Activated CD4-positive, alpha-beta T cell treated with anti-CD3 and anti-CD28 coated beads, Interleukin-10, Interleukin-2, amounts not matched to agents 100 ng/mL and 50 ng/mL, durations not matched to agents 16 hours and 8 hours (primary cell): ENCODE results near the gene HCST.

Source experiments
- DNase-seq: peaks from one replicate; pipeline ENCODE4 v3.0.0-alpha.2; 2020

The HCST gene

GRCh38 chr19:35901854-35902661 is at the start of gene HCST:
Gene HCST, plus strand, starts transcription at chr19:35902529. Its CDS starts 65 bp downstream, at chr19:35902594.
- DNase-seq, result peak; percentile 71

DNA sequence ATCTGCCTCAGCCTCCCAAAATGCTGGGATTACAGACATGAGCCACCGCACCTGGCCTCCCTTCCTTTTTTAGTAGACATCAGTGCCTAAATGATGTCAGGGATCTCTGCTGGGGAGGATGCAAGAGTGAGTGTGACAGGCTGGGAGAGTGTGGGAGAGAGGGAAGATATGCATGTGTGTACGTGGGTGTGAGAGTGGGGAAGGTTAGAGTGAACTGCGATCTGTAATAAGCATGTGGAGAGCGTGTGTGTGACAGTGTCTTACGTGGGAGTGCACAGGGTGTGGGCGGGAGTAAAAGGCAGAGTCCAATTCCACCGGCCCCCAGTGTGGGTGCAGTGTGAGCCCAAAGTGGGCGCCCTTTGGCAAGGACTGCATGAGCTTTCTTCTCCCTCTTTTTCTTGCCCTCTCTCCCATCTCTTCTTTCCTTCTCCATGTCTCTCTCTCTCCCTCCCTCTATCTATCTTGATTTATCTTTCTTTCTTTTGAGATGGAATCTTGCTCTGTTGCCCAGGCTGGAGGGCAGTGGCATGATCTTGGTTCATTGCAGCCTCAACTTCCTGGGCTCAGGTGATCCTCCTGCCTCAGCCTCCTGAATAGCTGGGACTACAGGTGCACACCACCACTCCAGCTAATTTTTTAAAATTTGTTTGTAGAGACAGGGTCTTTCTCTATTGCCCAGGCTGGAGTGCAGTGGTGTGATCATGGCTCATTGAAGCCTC is 49.1 kb upstream of the HCST start:
- DNase-seq, result no peak

- no peak for DNase-seq
Observed at GRCh38 chr19:35856546-35857149, 45.7 kb upstream of the HCST start, which contains the start of gene KIRREL2. Gene KIRREL2, plus strand, starts transcription at chr19:35856911. Its CDS starts 209 bp downstream, at chr19:35857120.

GRCh38 chr19:35858311-35858710 is 44.0 kb upstream of the HCST start:
- no peak for DNase-seq

- DNase-seq, result no peak
Observed at GRCh38 chr19:35859414-35859813, 42.9 kb upstream of the HCST start.

DNA sequence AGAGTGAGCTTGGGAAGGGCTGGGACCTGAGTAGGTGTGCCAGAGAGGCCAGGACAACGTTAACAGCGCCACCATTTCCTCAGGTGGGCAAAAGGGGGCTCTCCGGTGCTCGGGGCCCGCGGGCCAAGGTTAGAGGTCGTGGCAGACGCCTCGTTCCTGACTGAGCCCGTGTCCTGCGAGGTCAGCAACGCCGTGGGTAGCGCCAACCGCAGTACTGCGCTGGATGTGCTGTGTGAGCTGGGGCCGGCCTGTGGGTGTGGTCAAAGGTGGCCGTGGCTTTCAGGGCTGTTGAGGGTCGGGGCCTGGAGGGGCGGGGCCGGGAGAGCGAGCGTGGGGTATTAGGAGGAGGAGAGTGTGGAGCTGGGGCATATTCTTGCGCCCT is 41.9 kb upstream of the HCST start:
- DNase-seq, result no peak

DNA sequence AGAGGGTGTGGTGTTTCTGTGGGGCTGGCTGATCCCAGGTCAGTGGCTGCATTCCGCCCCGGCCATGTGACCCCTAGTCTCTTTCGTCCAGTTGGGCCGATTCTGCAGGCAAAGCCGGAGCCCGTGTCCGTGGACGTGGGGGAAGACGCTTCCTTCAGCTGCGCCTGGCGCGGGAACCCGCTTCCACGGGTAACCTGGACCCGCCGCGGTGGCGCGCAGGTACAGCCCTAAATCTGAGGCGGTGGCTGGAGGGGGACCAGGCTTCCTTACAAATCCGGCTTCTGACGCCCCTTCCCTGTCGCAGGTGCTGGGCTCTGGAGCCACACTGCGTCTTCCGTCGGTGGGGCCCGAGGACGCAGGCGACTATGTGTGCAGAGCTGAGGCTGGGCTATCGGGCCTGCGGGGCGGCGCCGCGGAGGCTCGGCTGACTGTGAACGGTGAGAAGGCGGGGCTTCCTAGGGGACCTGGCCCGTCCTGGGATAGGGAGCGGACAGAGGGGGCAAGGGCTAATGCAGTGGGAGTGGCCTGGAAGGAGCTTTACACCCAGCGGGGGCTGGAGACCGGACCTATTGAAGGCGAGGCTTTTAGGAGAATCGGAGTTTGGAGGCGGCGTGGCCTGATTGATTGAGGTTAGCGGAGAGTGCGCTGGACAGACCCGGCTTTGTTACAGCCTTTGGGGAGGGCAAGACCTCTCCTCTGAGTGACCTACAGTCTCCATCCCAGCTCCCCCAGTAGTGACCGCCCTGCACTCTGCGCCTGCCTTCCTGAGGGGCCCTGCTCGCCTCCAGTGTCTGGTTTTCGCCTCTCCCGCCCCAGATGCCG is 41.3 kb upstream of the HCST start:
- DNase-seq, result no peak

DNA sequence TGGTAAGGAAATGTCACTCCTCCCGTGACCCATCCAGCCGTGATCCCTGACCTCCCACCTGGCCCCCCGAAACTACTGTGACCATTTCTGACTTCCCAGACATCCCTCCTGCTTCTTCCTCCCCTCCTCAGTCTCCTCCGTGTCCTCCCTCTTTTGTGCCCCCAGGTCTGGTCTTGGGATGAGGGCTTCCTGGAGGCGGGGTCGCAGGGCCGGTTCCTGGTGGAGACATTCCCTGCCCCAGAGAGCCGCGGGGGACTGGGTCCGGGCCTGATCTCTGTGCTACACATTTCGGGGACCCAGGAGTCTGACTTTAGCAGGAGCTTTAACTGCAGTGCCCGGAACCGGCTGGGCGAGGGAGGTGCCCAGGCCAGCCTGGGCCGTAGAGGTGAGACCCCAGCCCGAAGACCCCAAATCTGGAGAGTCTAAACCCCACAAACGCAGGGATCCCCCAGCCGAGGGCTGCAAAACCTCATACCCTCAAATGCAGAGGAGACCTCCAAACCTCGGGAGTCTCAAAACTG is 40.6 kb upstream of the HCST start:
- no peak for DNase-seq

GRCh38 chr19:35862528-35862927 is 39.8 kb upstream of the HCST start:
- DNase-seq, result no peak

GRCh38 chr19:35863018-35863417 is 39.3 kb upstream of the HCST start:
- no peak for DNase-seq

GRCh38 chr19:35868172-35868822 is 34.0 kb upstream of the HCST start, which contains the start of gene APLP1:
Gene APLP1, plus strand, starts transcription at chr19:35868574. Its CDS starts 63 bp downstream, at chr19:35868637.
- peak; percentile 67 for DNase-seq

- DNase-seq, result no peak
Observed at GRCh38 chr19:35868823-35869326, 33.5 kb upstream of the HCST start.

DNA sequence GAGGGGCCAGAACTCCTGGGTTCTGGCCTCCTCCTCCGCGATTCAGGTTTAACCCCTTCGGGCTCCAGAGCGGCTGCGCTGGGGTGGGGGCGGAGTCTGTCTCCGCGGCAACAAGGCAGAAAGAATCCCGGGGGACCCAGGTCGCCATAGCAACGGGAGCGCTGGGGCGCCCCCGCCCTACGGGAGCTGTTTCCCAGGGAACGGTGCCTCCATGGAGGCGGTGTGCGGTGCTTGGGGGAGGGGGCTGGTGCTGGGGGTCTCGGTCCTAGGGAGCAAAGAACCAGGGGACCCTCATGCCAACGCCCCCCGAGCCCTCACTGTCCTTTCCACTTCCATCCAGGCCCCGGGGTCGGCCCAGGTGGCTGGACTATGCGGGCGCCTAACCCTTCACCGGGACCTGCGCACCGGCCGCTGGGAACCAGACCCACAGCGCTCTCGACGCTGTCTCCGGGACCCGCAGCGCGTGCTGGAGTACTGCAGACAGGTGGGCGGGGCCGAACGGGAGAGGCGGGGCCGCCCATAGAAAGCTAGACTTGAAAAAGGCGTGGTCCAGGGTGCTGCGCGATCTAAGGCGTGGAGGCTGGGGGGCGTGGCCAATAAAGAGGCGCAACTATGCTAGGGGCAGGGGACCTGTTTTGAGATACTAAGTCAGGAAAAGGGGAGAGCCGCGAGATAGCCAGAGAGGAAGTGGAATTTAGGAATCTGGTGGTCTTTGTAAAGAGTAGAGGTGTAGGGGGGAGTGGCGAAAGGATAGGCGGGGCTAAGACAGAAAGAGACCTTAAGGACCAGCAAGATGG is 32.8 kb upstream of the HCST start:
- DNase-seq, result peak; percentile 92

DNA sequence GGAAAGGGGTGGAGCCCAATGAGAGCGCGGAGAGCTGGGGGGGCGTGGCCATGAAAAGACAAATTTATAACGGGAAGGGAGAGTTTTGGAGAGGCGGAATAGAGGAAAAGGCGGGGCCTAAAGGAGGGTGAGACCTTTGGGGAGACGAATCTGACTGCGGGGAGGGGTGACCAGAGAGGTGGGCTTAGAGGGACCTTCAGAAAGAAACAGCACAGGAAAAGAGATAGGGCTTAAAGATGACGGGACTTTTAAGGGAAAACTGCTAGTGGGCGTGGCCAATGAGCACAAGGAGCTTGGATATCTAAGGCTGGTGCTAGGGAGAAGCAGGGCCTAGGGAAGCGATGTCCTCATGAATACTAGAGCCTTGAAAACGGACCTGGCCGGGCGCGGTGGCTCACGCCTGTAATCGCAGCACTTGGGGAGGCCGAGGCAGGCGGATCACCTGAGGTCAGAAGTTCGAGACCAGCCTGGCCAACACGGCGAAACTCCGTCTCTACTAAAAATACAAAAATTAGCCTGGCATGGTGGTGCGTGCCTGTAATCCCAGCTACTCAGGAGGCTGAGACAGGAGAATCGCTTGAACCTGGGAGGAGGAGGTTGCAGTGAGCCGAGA is 32.1 kb upstream of the HCST start:
- DNase-seq, result peak; percentile 79

- no peak for DNase-seq
Observed at GRCh38 chr19:35870798-35871197, 31.5 kb upstream of the HCST start.

DNA sequence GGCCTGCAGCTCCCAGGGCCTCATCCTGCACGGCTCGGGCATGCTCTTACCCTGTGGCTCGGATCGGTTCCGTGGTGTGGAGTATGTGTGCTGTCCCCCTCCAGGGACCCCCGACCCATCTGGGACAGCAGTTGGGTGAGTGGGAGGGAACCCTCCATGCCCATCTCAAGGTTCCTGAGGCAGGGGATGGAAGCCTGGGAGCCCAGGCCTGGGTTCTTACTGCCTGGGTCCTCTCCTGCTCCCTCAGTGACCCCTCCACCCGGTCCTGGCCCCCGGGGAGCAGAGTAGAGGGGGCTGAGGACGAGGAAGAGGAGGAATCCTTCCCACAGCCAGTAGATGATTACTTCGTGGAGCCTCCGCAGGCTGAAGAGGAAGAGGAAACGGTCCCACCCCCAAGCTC is 30.7 kb upstream of the HCST start:
- no peak for DNase-seq

DNA sequence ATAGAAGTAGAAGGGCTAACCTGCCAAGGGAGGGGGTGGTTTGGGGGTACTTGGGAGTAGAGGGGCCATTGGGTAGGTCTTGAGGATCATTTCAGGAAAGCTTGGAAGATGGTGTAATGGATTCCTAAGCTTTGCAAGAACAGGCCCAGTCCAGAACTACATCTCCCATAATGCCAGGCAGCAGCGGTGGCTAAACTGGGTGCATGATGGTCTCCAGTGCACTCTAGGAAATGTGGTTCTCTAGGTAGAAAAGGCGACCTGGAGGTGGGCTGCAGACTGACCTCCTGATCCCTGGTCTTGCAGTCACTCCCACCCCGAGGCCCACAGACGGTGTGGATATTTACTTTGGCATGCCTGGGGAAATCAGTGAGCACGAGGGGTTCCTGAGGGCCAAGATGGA is 30.1 kb upstream of the HCST start:
- no peak for DNase-seq

DNA sequence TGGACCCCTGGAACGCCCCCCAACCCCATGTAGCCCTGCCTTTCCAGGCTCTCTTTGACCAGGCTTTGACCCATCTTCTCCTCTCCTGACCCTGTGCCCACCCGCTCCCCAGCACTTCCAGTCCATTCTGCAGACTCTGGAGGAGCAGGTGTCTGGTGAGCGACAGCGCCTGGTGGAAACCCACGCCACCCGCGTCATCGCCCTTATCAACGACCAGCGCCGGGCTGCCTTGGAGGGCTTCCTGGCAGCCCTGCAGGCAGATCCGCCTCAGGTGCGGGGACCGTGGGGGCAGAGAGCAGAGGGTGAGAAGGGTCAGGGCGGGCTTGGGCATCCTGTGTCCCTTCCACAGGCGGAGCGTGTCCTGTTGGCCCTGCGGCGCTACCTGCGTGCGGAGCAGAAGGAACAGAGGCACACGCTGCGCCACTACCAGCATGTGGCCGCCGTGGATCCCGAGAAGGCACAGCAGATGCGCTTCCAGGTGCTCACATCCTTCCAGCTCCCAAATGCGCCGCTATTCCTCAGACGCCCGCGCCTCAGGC is 27.9 kb upstream of the HCST start:
- DNase-seq, result no peak

GRCh38 chr19:35879068-35879467 is 23.3 kb upstream of the HCST start:
- DNase-seq, result no peak

- DNase-seq, result peak; percentile 84
Observed at GRCh38 chr19:35879770-35880317, 22.5 kb upstream of the HCST start.
